Measurements from ENCODE around the gene RSPH1.

- TF ChIP-seq ZFX (IDR thresholded peaks at IDR 0.05) (no peak), CTCF (conservative IDR thresholded peaks at IDR 0.05) (no peak)
Measured at GRCh38 chr21:42453986-42454570, 41.9 kb downstream of the RSPH1 start.

Measured in C4-2B (cell line).